GM21737 (cell line): ENCODE results near the gene SLC25A25.

Experiments used
- ATAC-seq: cut with Tn5 transposase; IDR thresholded peaks from one replicate; pipeline ENCODE4 v1.9.1; 2021; ENCODE audit warnings: mild to moderate bottlenecking, moderate library complexity; ENCODE audit not compliant: unreplicated experiment

The SLC25A25 gene

GRCh38 chr9:128072144-128073021 lies 4.4 kb downstream of the SLC25A25 start:
- no peak for ATAC-seq

- ATAC-seq: no peak
These were observed 5.3 kb downstream of the SLC25A25 start for GRCh38 chr9:128073253-128073886.

GRCh38 chr9:128077847-128078503 lies 9.9 kb downstream of the SLC25A25 start:
- no peak for ATAC-seq

- no peak for ATAC-seq
These were observed 10.7 kb downstream of the SLC25A25 start for GRCh38 chr9:128078504-128079434.

GRCh38 chr9:128080206-128080605 lies 12.2 kb downstream of the SLC25A25 start:
- ATAC-seq: no peak

- no peak for ATAC-seq
These were observed 13.0 kb downstream of the SLC25A25 start for GRCh38 chr9:128081056-128081455.

- ATAC-seq: no peak
These were observed 14.1 kb downstream of the SLC25A25 start for GRCh38 chr9:128082151-128082550.

- no peak for ATAC-seq
These were observed 16.7 kb downstream of the SLC25A25 start for GRCh38 chr9:128084746-128085145.

GRCh38 chr9:128085943-128086342 lies 17.9 kb downstream of the SLC25A25 start:
- no peak for ATAC-seq

GRCh38 chr9:128087262-128087661 lies 19.2 kb downstream of the SLC25A25 start:
- ATAC-seq: no peak

- ATAC-seq: no peak
These were observed 20.4 kb downstream of the SLC25A25 start for GRCh38 chr9:128088253-128088945.

- no peak for ATAC-seq
These were observed 21.3 kb downstream of the SLC25A25 start for GRCh38 chr9:128089299-128089698.

- ATAC-seq: no peak
These were observed 23.1 kb downstream of the SLC25A25 start for GRCh38 chr9:128091144-128091543.

GRCh38 chr9:128091571-128091970 lies 23.5 kb downstream of the SLC25A25 start:
- no peak for ATAC-seq

GRCh38 chr9:128092199-128092977 lies 24.4 kb downstream of the SLC25A25 start:
- no peak for ATAC-seq

GRCh38 chr9:128093011-128093410 lies 25.0 kb downstream of the SLC25A25 start:
- ATAC-seq: no peak

GRCh38 chr9:128094166-128094949 lies 26.3 kb downstream of the SLC25A25 start:
- ATAC-seq: peak; percentile 84

- no peak for ATAC-seq
These were observed 27.0 kb downstream of the SLC25A25 start for GRCh38 chr9:128094950-128095544.
